OCI-LY1 (cell line): ENCODE data around the gene KCTD5.

Experiments
- CTCF ChIP-seq: fragments of 200-600 bp; sonication (generic), shearing (Covaris generic); IDR thresholded peaks from 2 replicates; pipeline ENCODE4 v1.5.1; 2017; ENCODE audit warnings: mild to moderate bottlenecking, antibody characterized with exemption, low read length, moderate library complexity, mixed read lengths
- EZH2 ChIP-seq: fragments of 200-600 bp; sonication (generic), shearing (Covaris generic); IDR thresholded peaks from 2 replicates; pipeline ENCODE4 v1.8.0; 2017; ENCODE audit warnings: borderline replicate concordance, mixed run types, mild to moderate bottlenecking, antibody characterized with exemption, low read length, moderate library complexity, mixed read lengths

- TF ChIP-seq CTCF (no peak), EZH2 (no peak)
Observed at GRCh38 chr16:2673066-2673999, 9.0 kb upstream of the KCTD5 start.
